SIG-M5 treated with dmso at 0.1 percent for 504 hours (cell line): Measurements from ENCODE around the gene MON1A.

ENCODE experiments used
- DNase-seq: peaks from one replicate; lab custom pipeline; 2025; ENCODE audit not compliant: unreplicated experiment; lab: John Stamatoyannopoulos, UW

Gene MON1A

DNA sequence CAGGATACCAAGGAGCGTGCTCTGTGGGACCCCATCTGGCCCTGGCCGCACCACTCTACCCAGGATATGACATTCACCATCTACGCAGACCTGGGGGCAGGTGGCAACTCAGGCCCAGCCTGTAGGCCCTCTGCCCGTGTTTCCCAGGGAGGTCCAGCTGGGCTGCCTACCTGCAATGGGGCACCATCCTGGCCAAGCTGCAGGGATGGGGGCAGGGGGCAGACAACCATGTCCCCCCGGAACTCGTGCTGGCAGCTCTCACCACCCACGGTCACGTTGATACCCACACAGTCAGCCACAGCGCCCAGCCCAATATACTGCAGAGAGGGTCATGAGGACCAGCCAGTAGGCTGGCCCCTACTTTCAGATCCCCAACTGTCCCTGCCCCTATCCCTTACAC, 33.8 kb downstream of the MON1A start:
- no peak for DNase-seq

DNA sequence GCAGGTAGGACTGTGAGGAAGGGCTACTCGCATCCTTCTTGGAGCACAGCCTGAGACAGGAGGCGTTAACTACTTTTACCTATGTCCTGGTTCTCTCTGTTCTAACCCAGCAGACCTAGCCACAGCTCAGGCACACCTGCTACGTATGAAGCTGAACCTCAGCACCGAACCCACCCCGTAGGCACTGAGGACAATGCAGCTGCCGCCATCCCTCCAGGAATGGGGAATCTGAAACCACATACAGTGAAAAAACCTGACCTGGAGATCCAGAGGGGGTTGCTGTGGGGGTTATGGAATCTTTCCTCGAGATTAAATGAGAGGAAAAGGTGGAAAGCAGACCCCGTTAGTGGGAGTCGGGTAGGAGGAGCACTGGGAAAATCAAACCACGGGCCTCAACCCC, 40.3 kb downstream of the MON1A start:
- DNase-seq: no peak

DNA sequence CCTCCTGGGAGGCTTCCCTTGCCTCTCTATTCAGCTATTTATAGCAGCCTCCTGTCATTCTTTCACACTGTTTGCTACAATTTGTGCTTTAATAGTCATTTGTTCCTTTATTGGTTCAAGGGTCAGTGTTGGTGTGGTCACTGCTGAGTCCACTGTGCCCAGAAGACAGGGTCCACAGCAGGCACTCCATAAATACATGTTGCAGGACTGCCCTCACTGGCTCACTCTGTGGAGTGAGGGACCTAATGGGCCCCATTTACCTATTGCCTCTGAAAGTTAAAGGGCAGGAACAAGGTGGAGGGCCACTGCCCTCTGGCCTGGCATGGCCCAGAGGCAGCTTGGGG, 42.7 kb downstream of the MON1A start:
- DNase-seq: no peak

DNA sequence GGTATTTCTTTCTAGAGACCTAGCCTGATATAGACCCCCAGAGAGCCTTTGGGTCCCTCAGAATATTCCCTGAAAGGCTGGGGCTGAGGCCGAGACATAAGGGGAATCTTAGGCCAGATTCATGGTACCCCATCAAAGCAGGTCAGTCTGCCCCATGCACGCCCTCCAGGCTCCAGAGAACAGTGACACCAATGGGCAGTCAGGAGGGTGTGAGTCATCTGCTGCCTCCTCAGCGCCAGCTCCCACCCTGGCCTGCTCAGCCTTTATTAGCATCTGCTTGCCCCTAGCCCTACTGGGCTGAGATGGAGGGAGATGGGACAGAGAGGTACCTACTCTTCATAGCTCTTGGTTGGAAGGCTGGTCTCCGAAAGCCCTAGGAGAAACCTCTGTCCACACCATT, 45.6 kb downstream of the MON1A start:
- no peak for DNase-seq

DNA sequence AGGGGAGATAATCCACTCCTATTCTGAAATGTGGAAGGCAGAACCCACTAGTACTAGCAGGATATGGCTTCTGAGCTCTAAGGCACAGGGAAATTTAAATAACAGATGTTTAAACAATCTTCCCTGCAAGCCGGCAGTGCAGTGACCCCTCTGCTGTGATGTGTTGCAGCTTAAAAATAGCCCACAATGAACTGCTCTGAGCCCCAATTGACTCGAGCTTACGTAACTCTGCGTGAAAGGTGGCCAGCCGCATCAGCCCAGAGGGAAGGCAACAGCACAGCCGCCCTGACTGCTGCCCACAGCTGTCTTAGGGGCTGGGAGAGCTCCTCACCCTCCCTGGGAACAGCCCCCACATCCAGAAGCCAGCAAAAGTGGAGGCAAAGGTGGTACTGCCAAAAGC, 47.4 kb downstream of the MON1A start:
- DNase-seq: peak; percentile 68

DNA sequence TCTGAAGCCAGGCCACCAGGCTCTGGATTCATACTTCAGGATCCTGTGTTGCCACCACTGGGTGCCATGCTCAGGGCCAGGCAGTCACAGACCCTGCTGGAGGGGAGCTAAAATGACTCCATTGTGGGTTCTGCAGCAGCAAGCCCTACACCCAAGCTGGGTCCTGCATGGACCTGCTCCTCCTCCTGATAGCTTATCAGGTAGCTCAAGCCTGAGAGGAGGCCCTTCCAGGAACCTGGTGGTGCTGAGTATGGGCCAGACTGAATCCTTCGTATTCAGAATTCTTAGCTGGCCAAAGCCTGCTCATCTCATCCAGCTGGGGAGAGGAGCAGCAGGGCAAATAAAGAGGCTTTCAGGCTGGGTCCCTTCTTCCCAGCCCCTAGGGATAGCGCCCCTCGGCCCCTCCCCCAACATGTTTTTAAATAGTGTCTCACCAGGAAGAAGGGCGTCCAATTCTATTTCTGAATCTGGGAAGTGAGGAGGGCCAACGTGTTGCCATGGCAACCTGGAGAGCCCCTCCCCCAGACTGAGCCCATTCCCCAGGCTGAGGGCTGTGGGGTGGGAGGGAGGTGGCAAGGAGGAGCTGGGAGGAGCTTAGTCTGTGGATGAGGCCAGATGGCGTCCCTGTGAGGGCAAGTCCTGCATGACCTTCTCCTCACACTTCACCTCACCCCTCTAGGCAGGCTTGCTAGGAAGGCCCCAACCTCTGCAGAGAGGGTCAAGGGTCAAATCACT, 48.9 kb downstream of the MON1A start:
- DNase-seq: no peak

DNA sequence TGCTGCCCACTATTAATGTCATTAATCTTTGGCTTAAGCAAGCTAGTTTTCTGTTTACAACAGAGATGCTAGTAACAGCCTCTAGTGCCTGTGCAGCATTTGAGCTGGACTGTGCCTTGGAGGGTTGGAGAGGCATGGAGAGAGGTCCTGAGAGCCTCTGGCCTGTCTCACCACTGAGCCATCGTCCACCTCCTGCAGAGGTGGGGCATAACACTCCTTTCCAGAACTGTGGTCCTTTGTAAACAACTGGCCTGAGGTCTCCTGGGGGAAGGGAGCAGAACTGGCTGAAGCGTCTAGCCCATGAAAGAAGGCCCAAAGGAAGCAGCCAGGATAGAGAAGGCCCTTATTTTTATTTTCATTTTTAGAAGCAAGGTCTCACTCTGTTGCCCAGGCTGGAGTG, 49.9 kb downstream of the MON1A start:
- no peak for DNase-seq

DNA sequence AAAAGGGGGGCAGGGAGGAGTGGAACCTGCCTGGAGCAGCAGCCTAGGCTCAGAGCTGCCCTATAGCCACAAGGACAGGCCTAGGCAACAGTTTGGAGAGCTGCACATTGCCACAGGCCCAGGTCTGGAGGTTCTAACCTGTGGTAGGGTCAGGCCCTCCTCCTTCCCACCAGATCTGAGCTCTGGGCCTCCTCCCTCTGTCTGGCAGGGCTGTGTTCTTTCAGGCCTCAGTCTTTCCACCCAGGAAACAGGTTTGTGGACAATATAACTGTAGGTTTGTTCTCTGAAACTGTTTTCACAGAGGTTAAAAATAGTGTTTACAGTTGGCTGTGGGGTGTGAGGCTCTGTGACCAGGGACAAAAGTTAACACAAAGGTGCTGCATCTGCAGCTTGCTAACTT, 50.9 kb downstream of the MON1A start:
- no peak for DNase-seq

DNA sequence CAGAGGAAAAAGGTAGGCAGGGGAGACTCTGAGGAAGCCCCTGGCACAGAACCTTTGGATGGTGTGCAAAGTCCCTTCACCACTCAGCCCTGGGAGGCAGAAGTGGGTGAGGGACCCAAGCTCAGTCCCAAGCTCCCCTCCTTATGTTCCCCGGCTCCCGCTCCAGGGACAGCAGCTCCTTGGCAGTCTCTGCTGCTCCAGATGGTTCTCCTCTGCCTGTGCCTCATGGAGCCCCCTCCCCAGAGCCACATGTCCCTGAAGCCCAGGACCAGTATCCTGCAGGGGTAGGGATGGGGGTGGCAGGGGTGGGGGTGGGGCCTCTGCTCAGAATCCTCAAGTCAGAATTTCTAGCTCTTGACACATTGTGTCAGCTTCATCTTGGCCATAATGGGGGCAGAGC, 51.9 kb downstream of the MON1A start:
- DNase-seq: no peak

DNA sequence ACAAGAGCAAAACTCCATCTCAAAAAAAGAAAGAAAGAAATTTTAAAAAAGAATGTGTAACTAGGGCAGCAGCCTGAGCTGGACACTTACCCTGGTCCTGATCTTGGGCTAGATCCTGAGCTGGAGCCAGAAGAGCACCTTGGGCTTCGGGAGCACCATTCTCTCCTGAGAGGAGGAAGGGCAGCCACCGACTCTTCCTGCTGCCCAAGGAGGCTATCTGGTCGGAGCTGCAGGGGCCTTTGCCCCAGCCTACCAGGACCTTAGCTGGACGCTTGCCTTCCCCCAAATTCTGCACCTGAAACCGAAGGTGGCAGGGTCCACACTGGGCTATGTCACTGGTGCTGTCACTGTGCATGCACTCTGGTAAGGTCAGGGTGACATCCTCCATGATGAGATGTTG, 53.0 kb downstream of the MON1A start:
- no peak for DNase-seq

DNA sequence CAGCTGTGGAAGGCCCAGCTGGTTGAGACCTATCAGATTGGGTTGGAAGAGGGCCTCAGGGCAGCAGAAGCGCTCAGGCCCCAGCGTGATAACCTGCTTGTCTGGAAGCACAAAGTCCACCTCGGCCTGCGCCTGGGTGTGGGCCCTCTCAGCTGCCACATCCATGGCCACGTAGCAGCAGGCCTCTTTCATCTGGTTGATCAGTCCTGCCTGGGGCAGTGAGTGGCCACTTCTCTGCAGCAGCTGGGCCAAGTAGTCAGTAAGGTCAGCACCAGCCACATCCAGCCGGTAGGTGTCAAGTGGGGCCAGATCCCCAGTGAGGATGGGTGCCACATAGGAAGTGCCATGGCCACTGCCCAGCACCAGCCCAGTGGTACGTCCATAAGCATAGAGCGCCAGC, 56.0 kb downstream of the MON1A start:
- DNase-seq: no peak

DNA sequence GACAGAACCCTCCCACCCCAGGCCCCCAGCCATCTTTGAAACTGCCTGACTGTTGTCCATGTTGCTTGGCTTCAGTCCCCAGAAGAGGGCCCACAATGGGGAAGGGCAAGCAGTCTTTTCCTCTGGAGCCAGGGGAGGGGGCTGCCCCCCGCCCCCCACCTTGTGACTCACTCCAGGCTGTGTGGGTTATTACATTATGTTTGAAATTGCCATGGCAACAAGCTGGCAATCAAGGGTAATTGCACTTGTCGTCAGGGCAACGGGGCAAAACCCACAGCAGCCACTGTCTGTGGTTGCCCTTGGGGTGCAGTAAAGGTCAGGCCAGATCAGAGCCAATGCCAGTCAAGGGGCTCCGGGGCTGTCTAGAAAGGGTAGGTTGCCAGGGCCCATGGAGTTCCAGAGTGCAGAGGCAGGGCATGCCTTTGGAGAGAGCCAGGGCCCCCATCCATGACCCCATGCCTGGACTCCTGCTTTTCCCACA, 56.8 kb downstream of the MON1A start:
- DNase-seq: peak; percentile 20

DNA sequence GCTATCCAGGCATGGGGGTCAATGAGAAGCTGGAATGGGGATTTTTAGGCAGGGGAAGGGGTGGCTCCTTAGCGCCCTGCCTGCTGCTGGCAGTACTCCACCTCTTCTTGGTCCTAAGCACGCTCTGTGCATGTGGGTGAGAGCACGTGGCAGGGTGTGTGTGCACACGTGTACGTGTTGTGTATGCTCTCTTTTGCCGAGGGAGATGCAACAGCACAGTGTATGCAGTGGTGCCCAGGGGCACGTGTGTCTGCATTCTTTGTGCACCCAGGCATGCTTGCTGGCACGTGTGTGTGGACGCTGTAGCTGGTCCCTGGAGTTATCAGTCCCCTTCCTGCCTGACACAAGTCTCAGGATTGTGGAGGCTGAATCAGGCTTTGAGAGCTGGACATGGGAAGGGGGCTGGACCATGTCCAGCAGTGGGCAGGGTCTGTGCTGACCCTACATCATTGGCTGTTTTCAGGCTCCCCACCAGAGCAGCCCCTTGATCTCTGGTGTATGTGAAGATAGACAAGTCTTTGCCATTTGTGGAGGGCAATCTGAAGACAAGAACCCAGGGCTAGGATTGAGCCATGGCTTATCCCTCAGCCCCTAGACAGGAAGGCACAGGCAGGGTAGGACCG, 58.0 kb downstream of the MON1A start:
- DNase-seq: no peak

DNA sequence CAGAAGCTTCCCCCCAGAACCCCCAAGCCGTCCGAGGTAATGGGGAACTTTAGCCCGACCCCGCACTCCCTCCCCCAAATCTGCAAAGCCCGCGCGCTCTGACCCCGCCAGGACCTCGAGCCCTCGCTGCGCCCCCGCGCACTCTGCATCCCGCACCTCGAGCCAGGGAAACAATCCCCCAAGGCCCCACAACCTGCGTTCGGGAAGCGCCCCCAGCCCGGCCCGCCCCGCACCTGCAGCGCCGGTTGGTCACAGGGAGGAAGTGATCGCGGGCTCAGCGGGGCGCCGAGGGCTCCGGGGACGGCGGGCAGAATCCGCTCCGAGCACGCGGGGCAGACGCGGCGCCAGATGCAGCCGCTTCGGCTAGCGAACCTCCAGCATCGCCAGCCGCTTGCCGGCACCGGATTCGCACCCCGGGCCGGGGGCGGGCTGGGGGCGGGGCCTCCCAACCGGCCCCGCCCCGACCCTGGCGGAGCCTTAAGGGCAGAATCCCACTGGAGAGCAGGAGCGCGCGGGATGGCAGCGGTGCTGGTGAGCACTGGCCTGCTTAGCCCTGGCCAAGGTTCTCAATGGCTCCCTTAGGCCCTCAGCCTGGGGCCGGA, 60.0 kb downstream of the MON1A start, which contains the start of gene CAMKV:
TSS of gene CAMKV (minus strand) at position 382 of the 602 bp plus-strand sequence. CDS start 7,518 bp downstream, outside the sequence.
- peak; percentile 46 for DNase-seq

DNA sequence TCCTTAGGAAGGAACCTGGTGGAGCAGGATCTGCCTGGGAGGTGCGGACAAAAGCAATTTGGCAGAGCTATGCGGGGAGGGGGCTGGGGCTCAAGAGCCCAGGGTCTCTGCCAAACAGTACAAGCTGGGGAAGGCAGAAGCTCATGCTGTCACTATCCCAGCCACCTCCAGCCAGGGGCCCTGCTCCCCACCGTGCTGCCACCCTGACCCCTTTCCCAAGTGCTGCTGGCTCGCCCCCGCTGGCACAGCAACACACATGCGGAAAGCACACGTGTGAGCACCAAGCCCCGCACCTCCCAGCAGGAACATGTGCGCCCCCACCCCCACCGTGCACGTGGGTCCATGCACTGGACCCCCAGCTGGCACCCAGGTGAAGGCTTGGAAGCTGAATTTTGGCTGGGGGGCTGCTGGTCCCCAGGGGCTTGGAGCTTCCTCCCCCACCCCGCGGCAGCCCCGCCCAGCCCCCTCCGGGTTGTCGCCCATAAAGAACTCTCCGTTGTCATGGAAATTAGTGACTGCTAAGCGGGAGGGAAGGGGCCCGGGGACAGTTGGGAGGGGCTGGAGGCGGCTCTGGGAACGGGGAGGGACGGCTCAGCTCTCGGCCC, 60.6 kb downstream of the MON1A start:
- no peak for DNase-seq

DNA sequence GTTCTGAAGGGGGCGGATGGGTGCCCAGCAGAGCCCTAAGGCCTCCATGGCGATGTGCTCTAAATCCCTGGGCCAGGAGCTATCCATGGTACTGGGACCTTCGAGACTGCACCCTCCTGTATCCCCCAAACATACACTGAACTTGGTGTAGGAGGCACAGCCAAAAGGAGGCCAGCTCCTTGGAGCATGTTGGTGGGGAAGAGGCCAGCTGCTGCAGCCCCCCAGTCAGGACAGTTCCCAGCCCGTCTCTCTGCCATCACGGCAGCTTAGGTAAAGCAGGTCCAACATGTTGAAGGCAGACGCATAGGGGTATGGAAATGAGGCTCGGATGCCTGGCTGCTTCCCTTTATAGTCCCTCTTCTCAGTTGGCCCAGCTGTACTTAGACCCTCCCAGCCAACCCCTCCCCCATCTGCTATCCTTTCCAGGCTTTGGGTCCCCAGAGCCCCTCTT, 61.7 kb downstream of the MON1A start:
- peak; percentile 61 for DNase-seq

DNA sequence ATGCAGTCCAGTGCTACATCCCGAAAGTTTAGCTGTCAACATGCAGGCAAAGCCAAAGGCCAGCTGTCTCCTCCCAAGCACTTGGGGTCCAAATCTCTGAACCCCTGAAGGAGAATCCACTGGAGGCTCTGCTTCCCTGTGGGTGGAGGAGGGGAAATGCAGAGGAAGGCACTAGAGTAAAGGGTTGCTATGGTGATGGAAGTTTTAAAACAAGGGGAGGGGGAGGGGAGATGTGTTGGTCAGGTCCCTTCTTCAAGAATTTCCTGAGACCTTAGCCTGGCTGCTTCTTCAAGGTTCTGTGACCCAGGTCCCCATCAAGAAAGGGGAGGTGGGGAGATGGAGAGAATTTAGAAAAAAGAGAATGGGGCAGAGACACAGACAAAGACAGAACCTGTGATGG, 62.2 kb downstream of the MON1A start:
- DNase-seq: no peak

DNA sequence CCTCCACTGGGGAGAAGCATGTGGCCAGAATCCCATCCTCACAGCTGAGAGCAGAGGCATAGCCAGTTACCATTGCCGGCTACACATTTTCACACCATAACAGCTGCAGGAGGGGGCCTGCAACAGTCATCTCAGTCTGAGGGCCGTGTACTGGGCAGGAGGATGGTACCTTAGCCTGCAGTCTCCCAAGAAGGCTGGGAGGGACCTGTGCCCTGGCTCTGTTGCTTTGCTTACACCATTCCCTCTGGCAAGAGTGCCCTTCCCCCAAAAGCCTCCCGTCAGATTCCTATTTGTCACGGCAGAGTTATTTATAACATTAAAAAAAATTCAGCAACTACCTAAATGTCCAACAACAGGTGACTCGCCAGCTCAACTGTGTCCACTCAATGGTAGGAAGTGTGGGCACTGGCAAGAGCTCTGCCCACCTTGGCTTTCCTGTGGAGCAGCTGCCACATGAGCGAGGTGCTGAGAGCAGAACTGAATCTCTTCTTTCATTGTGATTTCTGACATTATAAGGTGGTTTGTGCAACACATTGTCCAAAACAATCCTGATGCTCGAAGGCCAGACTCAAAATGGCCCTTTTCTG, 64.3 kb downstream of the MON1A start:
- DNase-seq: no peak

DNA sequence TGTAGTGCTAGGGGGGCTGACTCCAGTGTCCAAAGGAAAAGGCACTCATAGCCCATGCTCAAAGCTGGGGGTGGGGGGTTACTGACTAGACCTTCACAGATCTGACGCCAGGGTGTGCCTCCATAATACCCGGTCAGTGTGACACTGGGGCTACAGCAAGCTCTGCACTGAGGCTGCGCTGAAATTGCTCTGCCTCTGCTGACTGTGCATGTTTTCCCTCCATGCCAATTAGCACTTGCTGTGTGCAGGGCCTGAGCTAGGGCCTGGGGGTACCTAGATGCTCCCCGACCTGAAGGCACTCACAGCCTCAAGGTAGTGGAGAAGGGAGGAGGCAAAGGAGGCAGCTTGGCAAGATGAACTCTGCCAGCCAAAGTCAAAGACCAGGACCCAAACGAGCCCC, 65.1 kb downstream of the MON1A start:
- no peak for DNase-seq

DNA sequence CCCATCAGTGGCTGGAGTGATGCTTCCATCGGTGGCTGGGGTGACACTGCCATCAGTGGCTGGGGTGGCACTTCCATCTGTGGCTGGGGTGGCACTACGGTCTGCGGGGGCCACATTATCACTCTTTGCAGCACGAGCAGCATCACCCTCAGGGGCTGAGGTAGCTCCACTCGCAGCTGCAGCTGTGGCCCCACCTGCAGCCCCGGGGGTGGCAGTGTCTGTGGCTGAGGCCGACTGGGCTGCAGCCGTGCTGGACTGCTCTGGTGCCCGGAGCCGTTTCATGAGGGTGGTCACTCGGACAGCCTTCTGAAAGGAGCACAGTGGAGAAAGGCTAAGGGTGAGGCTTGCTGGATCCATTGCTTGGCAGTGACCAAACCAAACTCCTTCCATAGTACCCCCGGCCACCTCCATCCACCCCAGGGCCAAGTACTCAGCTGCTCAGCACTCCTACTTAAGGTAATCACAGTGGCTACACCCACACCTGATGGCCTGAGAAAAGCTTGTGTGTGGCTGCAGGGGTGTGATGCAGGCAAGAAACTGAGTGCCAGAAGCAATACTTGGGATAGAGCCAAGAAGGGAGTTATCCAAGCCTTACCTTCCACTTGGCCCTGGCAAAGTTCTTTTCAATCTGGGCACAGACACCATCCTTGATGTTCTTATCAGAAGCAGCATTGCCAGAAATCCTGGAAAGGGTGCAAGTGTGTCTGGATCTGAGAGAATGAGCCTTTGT, 69.9 kb downstream of the MON1A start:
- DNase-seq: no peak
